ENCODE results near the gene STK17A.

DNA sequence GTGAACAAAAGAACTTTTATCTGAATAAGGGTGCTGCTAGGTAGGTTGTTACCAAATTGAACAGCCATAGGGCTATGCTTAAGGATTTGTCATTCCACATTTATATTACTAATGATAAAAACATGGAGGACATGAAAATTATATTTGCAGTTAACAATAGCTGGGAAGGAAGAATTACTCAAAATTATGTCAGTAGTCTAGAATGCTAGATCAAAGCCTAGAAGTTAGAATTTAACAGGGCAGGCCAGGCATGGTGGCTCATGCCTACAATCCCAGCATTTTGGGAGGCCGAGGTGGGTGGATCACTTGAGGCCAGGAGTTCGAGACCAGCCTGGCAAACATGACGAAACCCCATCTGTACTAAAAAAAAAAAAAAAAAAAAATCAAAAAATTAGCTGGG lies 9.4 kb downstream of the STK17A start:
- no peak for TF ChIP-seq CTCF (IDR thresholded peaks at IDR 0.05)
- no peak for TF ChIP-seq POLR2A (IDR thresholded peaks at IDR 0.05)
